ENCODE measurements around the gene ATP5F1B.

Gene ATP5F1B

GRCh38 chr12:56596815-56597214 is 49.0 kb downstream of the ATP5F1B start:
- H3K79me2 ChIP-seq (ENCODE audit: insufficient read depth, low read length) = no peaks in the 10 kb centered on the region
- no peak overlapping the region for H3K4me2 ChIP-seq (ENCODE audit: low read depth, low read length, poor library complexity, severe bottlenecking)
- H3K9ac ChIP-seq (ENCODE audit: low read length) = no peak overlapping the region
- H3K9me2 ChIP-seq (replicated peaks; ENCODE audit: insufficient read depth, low read length) = no peaks in the 10 kb centered on the region
- H3F3A ChIP-seq (ENCODE audit: insufficient read depth) = no peaks in the 10 kb centered on the region
- H3K9me3 ChIP-seq (ENCODE audit: insufficient read depth, low read length) = no peaks in the 10 kb centered on the region
- no peak overlapping the region for H3K27ac ChIP-seq (ENCODE audit: low read depth, low read length)
- H3K4me3 ChIP-seq (ENCODE audit: insufficient read depth, low read length, poor library complexity, severe bottlenecking) = no peak overlapping the region
- H2AFZ ChIP-seq (ENCODE audit: low read depth, low read length, severe bottlenecking) = no peak overlapping the region
- H3K27me3 ChIP-seq (ENCODE audit: low read length) = no peaks in the 10 kb centered on the region
- no peaks in the 10 kb centered on the region; the same call in 1 of the 2 replicates for H3K36me3 ChIP-seq (ENCODE audit: low read length)
- no peak for TF ChIP-seq CTCF (IDR thresholded peaks at IDR 0.05; ENCODE audit: insufficient read depth, low read length, poor library complexity, severe bottlenecking)
- no peak for TF ChIP-seq EZH2phosphoT487 (conservative IDR thresholded peaks at IDR 0.05; ENCODE audit: low read length)
- H4K20me1 ChIP-seq (ENCODE audit: low read depth, low read length) = no peaks in the 10 kb centered on the region

- no peaks in the 10 kb centered on the region for H3K9me3 ChIP-seq (ENCODE audit: insufficient read depth, low read length)
- no peaks in the 10 kb centered on the region; the same call in 1 of the 2 replicates for H3K36me3 ChIP-seq (ENCODE audit: low read length)
- peak; percentile 50 for TF ChIP-seq CTCF (IDR thresholded peaks at IDR 0.05; ENCODE audit: insufficient read depth, low read length, poor library complexity, severe bottlenecking)
- no peak for TF ChIP-seq EZH2phosphoT487 (conservative IDR thresholded peaks at IDR 0.05; ENCODE audit: low read length)
- H3K9me2 ChIP-seq (replicated peaks; ENCODE audit: insufficient read depth, low read length) = no peaks in the 10 kb centered on the region
- no peak overlapping the region for H3K4me3 ChIP-seq (ENCODE audit: insufficient read depth, low read length, poor library complexity, severe bottlenecking)
- H4K20me1 ChIP-seq (ENCODE audit: low read depth, low read length) = no peaks in the 10 kb centered on the region
- H3K27me3 ChIP-seq (ENCODE audit: low read length) = no peaks in the 10 kb centered on the region
- H3F3A ChIP-seq (ENCODE audit: insufficient read depth) = no peaks in the 10 kb centered on the region
- no peak overlapping the region for H3K27ac ChIP-seq (ENCODE audit: low read depth, low read length)
- H3K9ac ChIP-seq (ENCODE audit: low read length) = no peak overlapping the region
- no peak overlapping the region for H2AFZ ChIP-seq (ENCODE audit: low read depth, low read length, severe bottlenecking)
- no peaks in the 10 kb centered on the region for H3K79me2 ChIP-seq (ENCODE audit: insufficient read depth, low read length)
- H3K4me2 ChIP-seq (ENCODE audit: low read depth, low read length, poor library complexity, severe bottlenecking) = no peak overlapping the region
These were observed 51.7 kb downstream of the ATP5F1B start for GRCh38 chr12:56593909-56594621.

- Histone ChIP-seq H3K9ac (ENCODE audit: low read length) (no peak overlapping the region), H3K9me3 (ENCODE audit: insufficient read depth, low read length) (no peaks in the 10 kb centered on the region), H3K4me2 (ENCODE audit: low read depth, low read length, poor library complexity, severe bottlenecking) (no peak overlapping the region), H3K4me3 (ENCODE audit: insufficient read depth, low read length, poor library complexity, severe bottlenecking) (no peak overlapping the region), H3K79me2 (ENCODE audit: insufficient read depth, low read length) (no peaks in the 10 kb centered on the region), H3K27ac (ENCODE audit: low read depth, low read length) (no peak overlapping the region), H3K36me3 (ENCODE audit: low read length) (no peaks in the 10 kb centered on the region; the same call in 1 of the 2 replicates), H2AFZ (ENCODE audit: low read depth, low read length, severe bottlenecking) (no peak overlapping the region), H3K27me3 (ENCODE audit: low read length) (no peaks in the 10 kb centered on the region), H3K9me2 (replicated peaks; ENCODE audit: insufficient read depth, low read length) (no peaks in the 10 kb centered on the region), H4K20me1 (ENCODE audit: low read depth, low read length) (no peaks in the 10 kb centered on the region), H3F3A (ENCODE audit: insufficient read depth) (no peaks in the 10 kb centered on the region)
- TF ChIP-seq EZH2phosphoT487 (conservative IDR thresholded peaks at IDR 0.05; ENCODE audit: low read length) = no peak
- TF ChIP-seq CTCF (IDR thresholded peaks at IDR 0.05; ENCODE audit: insufficient read depth, low read length, poor library complexity, severe bottlenecking) = no peak
These were observed 53.8 kb downstream of the ATP5F1B start for GRCh38 chr12:56591961-56592360.
